ENCODE measurements around the gene HOXB9.

The HOXB9 gene

GRCh38 chr17:48596000-48596734 lies 30.0 kb downstream of the HOXB9 start:
- DNase-seq (ENCODE audit: low spot score), result no peak

GRCh38 chr17:48595278-48595999 lies 30.7 kb downstream of the HOXB9 start:
- DNase-seq (ENCODE audit: low spot score), result no peak

DNA sequence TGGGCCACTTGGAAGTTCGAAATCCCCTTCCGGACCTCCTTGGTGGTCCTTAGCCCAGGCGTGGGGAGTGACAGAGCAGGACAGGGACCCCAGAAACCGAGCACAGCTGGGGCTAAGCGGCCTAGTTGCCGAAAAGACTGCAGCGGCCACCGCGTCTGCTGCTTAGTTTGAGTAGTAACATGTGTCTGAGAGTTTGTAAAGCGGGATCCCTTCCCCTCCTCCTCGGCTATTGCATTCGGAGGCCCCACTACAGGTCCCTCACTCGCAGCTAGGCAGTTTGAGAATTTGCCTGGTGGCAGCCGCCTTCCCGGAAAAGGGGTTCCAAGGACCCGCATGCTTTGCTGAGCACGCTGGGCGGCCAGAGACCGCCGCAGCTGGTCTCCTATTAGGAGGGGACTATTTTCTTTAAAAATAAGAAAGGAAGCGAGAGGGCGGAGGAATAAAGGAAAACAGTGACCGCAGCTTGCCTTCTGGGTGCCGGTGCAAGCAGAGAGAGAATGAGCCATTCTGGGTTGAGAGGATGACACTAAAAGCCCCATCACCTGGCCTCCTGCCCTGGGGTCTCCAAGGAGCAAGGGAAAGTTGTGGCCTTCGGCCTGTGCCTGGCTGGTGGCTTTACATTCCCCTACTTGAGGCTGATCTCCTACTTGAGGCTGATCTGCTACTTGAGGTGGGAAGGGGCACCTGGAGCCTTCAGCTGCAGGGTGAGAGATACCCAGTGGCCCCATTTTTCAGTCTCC lies 31.4 kb downstream of the HOXB9 start:
- DNase-seq (ENCODE audit: low spot score), result no peak

DNA sequence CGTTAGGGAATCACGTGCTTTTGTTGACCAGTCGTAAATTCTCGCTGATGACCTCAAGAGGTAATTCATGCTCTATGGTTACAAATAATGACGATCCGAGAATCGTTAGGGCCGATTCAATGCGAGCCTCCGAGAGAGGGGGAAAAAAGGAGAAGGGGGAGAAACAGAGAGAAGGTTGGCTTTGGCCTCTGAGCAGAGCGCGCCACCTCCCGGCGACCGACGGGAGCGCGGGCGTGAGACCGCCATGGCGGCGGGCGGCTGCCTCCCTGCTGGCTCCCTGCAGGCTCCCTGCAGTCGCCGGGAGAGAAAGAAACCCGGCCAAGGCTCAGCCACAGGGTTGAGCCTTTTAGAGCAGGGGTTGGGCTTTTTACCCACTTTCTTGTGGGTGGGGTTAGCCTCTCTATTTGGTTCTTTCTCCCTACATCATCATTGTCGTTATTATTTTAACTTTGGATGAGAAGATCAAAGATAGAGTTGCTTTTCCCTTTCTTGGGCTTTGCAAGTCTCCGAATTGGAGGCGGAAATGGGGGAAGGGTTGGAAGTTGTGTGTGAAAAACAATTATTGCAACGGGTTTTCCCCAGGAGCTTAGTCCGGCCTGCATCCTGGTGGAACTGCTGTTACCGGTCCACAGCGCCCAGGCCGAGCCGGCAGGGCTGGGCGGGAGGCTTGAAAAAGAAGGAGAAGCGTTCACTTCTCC lies 32.2 kb downstream of the HOXB9 start:
- no peak for DNase-seq (ENCODE audit: low spot score)

DNA sequence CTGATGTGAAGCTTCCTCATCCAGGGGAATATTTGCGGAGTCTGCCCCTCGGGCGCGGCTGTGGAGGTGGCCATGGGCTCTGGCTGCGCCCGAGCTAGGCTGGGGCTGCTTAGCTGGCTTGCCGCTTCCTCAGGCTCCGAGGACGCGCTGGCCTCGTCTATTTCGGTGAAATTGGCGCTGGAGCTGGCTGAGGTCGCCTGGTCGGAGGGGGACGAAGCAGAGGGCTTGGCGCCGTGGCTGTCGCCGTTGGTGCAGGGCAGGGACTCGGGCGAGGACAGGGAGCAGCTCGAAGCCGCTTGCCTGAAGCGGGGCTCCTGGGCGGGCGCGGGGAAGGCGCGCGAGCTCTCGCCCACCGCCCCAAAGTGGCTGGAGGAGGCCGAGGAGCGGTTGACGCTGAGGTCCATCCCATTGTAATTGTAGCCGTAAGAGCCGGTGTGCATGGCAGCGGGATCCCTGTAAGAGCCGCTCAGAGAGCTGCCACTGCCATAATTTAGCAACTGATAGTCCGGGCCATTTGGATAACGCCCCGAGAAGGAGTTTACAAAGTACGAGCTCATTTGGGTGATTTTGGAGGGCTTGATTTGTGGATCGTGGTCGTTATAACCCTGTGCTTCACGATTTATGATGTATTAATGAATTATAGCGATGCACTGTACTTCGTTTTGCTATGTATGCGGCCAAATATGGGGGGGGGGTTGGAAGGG lies 32.9 kb downstream of the HOXB9 start, which contains the start of gene HOXB5:
HOXB5 (minus strand) TSS at position 654 of the 704 bp plus-strand sequence; CDS start at position 557, 97 bp downstream.
- DNase-seq (ENCODE audit: low spot score), result no peak

DNA sequence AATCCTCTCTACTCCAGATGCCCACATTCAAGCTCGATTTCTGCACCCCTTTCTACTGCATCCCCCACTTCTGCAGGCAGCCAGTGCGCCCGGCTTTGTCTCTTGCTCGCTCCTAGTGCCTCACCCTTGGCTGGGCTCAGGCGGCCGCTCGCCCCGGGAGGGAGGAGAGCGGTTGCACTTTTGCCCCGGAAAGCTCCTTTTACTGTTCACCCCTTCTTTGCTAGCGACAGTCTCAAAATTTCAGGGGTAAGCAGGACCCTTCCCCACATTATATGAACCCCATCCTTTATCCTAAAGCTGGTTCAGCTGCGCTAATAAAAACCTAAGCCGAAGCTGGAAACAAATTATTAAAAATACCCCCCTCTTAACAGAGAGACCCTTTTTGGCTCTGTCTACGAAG lies 33.6 kb downstream of the HOXB9 start:
- DNase-seq (ENCODE audit: low spot score), result no peak

- DNase-seq (ENCODE audit: low spot score), result no peak
Measured at GRCh38 chr17:48592057-48592514, 34.1 kb downstream of the HOXB9 start.

DNA sequence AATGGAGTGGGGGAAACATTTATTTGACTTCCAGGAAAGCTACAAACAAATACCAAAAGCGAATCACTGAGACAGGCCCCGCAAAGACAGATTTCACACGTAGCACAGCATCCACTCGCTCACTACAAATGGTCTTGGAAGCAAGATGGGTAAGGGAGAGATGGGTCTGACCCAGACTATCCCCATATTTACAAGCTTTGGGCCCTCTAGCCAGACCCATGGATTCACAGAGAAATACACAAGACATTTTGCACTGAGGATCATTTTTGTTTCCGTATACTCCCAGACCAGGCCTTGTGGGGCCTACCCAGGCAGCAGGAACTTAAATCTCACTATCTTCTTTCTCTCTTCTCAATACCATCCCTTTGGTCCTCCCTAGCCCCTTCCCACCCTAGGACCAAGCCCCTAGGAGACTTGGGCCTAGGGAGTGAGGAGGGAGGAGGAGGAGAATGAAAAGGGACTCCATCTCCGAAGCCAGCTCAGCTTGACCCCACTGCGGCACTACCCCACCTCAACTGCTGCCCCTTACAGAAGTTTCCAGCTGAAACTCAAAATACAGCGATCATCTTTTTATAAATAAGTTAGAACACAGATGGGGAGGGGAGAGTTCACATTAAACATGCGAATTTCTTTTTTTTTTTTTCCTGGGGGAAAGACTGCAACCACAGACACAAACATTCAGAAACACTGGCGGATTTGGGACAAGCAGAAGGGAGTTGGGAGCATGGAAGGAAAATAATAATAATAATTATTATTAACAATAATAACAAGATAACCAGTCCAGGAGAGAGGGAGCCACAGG lies 34.7 kb downstream of the HOXB9 start:
- no peak for DNase-seq (ENCODE audit: low spot score)

DNA sequence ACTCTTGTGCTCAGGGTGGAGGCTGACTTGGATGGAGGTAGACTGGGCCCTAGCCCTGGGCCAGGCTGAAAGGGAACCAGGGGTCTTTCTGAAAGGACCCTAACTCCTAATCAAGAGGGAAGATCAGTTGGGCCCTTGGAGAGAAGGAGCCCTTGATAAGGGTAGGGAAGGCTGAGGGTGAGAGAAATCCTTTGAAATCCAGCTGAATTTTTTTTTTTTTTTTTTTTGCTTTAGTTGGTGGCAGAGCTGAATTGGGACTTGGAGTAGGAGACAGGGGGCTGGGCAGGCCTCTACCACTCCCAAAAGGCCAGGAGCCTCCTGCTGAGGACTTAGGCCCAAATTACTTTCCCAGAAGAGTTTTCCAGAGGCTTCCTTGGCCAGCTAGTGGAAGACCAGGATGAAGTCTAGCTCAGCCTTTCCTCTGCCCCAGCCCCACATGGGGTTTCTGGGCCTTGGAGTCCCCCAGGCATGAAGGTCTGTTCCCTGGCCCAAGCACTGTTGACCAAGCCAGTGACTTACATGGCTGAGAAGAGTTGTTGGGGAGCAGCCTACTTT lies 35.5 kb downstream of the HOXB9 start:
- no peak for DNase-seq (ENCODE audit: low spot score)

GRCh38 chr17:48589831-48590606 lies 36.1 kb downstream of the HOXB9 start, which contains the start of gene HOXB3:
TSS of gene HOXB3 (minus strand) at chr17:48590241. CDS start at chr17:48552474, 37,767 bp downstream.
- DNase-seq (ENCODE audit: low spot score), result no peak

- no peak for DNase-seq (ENCODE audit: low spot score)
Measured at GRCh38 chr17:48589060-48589830, 36.9 kb downstream of the HOXB9 start.

DNA sequence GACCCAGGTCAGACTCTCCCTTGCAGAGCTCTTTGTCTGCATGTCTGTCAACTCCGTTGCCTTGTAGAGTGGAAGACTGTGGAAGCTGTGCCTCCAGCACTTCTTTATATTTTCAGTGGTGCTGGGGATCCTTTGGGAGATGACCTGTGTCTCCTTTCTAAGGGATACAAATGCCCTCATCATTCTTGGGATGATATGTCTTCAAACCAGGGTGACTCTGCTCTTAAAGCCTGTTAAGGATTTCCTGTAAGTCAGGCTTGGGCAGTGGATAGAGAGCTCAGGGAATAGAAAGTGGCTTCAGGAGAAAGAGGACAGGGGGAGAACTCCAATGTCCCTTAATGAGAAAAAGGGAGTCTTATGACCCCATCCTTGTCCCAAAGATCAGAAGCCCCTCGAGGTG lies 37.6 kb downstream of the HOXB9 start:
- DNase-seq (ENCODE audit: low spot score), result no peak

DNA sequence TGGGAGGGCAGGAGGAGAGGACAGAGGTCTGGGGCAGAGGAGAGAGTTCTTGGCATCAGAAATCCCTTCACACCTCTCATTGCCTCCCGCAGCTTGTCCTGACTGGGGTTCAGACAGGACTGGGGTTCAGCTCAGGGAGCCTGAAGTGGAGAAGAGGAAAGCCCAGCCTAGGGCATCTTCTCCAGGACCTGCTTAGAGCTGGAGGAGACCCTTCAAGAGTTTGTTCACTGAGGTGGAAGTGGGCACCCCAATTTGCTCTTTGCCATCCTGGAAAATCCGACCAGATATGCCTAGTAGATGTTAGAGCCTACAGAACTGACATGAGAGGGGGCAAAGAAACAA lies 38.1 kb downstream of the HOXB9 start:
- no peak for DNase-seq (ENCODE audit: low spot score)

- no peak for DNase-seq (ENCODE audit: low spot score)
Measured at GRCh38 chr17:48587276-48588073, 38.7 kb downstream of the HOXB9 start.

- no peak for DNase-seq (ENCODE audit: low spot score)
Measured at GRCh38 chr17:48586355-48587258, 39.6 kb downstream of the HOXB9 start.

- no peak for DNase-seq (ENCODE audit: low spot score)
Measured at GRCh38 chr17:48584223-48584741, 41.9 kb downstream of the HOXB9 start.

All from left forelimb (tissue), 1 donor.